GM10847 (cell line): Measurements from ENCODE around the gene MEIS1.

Experiments used
- POLR2A ChIP-seq: IDR thresholded peaks from 2 replicates; pipeline ENCODE4 v1.6.1; 2011; ENCODE audit not compliant: insufficient read length; ENCODE audit errors: extremely low read depth

MEIS1 gene

DNA sequence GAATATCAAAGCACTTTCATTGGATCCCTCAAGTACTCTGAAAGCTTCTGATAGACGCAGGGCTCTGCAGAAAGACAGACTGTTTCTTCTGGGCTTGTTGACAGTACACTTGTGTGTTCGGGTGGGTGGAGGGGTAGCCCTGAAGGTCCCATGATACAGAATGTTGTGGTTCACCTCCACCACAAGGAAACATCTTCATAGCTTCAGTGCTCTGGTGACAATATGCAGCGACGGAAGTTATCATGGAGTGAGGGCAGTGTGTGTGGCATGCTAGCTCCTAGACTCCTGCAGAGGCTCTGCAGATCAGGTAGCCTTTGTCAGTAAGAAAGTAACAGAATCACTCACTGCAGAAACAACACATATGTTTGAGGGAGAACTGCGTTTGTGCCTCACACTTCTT, 90.7 kb downstream of the MEIS1 start:
- no peak for TF ChIP-seq POLR2A

DNA sequence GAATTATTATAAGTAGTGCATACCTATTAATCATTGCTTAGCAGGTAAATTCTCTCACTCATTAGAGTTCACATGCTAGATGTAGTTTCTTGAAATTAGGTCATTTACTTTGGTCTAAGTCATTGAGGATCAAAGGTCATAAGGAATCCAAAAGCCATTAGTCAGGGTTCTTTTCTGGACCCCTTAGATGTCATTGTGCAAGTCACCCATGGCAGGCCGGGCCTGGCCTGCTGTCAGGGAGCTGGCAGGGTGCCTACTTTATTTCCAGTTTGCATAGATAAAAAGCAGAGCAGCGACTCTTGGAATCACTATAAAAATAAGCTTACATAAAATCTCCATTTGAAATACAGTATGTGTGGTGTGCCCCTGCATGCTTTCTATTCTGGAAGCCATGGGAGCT, 91.3 kb downstream of the MEIS1 start:
- TF ChIP-seq POLR2A, result no peak

DNA sequence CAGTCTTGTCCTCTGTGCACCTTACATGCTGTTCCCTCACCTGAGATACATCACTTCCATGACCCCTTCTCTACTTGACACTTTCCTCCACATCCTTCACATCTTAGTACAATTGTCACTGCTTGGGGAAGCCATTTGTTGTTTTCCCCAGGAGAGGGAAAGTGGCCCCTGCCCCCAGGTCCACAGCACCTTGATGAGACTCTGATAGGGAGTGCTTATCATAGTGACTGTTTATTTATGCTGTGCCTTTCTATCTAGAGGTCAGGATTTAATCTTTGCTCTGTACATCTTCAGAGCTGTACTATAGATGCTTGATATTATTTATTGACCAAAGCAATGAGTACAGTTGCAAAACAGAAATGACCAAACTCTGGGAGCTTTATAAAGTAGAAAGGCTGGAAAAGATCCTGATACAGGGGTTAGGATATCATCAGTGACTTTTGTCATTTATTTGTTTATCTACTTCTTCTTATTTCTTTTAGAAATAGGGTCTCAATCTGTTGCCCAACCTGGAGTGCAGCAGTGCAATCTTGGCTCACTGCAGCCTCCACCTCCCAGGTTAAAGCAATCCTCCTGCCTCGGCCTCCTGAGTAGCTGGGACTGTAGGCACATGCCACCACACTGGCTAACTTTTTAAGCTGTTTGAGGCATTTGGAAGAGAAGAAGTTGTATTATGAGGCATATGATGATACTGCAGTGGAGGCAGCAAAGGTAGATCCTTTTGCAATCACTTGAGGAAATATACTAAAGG, 94.2 kb downstream of the MEIS1 start:
- TF ChIP-seq POLR2A, result no peak

GRCh38 chr2:66530651-66531050, 95.7 kb downstream of the MEIS1 start:
- no peak for TF ChIP-seq POLR2A

DNA sequence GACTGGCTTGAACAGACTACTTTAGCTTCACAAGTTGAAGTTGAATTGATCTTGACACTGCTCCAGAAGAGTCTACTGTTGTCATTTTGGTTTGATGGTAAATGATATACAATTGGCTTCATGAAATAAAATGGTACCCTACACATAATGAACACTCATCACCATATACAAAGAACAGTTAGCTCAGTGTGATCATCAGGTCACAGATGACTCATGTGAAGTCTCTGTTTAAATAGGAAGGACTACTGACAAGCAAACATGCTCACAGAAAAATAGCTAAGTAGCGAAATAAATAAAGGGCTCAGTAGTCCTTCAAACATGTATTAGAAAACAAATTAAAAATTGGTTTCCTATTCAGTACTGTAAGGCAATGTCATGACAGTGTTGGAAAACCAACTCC, 96.2 kb downstream of the MEIS1 start:
- TF ChIP-seq POLR2A, result no peak

- TF ChIP-seq POLR2A, result no peak
These were observed 96.6 kb downstream of the MEIS1 start for GRCh38 chr2:66531567-66531966.

DNA sequence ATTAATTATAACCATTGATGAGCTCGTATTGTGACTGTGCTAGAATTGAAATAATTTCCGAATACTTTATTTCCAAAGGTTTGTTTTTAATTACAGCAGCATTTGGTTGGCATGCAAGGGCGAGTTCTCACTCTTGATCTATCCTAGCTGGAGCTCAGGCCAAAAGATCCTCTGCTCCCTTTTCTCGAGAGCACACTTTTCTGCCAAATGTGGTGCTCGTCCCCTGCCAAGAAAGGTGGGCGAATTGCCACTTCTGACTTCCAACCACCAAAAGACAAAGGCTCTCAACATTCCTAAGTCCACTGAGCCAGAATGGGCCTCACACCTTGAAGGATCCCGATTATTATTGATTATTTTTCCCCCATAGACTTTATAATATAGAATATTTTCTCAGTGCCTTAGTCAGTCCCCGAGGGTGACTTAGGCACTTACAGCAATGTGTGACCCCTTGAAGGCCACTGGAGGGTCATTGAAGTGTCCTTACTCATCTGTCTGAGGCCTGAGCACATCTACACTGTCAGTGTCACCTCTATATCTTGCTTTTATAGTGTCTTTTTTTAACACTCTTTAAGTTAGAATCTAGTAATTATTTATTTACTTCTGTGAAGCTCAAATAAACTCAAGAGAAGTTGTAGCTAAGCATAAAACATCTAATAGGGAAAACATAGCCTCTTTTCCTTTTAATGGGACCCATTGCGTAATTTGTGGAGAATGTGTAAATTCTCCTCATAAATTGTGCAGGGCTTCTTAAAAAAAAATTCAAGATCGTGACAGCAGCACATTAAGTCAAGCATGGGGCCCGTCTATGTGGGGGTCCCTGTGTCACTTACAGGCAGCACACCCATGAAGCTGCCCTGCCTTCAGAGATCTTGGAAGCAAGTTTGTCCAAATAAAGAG, 98.3 kb downstream of the MEIS1 start:
- TF ChIP-seq POLR2A, result no peak

DNA sequence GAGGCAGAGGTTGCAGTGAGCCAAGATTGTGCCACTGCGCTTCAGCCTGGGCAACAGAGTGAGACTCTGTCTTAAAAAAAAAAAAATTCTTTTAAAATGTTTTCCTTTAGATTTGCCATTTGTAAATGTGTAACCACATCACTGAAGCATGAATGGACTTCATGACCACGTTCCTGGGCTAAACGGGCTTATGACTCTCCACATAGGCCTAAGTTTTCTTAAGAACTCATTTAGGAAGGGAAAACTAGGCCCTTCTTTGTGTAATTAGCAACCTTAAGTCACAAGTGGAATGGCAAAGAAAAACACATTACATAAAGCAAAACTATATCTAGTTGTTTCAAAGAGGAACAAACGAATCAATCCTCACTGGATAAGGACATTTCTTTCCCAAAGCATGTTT, 99.5 kb downstream of the MEIS1 start:
- no peak for TF ChIP-seq POLR2A

- no peak for TF ChIP-seq POLR2A
These were observed 100.8 kb downstream of the MEIS1 start for GRCh38 chr2:66535574-66536289.

DNA sequence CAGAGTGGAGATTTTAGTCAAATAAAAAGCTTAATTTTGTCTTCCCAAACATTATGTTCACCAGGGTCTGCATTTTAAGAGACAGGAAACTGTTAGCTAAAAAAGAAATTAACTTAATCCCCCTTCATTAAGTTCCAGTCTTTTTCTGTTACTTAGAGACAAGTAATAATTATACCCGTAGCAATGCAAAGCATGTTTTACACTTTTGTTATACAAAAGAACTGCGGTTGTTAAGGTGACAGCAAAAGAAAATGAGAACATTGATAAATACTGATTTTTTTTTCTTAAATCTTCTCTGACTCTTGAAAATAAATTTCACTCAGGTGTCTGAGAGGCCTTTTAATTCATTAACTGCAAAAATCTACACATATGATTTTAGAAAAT, 101.4 kb downstream of the MEIS1 start:
- TF ChIP-seq POLR2A, result no peak

GRCh38 chr2:66536997-66537396, 102.1 kb downstream of the MEIS1 start:
- no peak for TF ChIP-seq POLR2A

DNA sequence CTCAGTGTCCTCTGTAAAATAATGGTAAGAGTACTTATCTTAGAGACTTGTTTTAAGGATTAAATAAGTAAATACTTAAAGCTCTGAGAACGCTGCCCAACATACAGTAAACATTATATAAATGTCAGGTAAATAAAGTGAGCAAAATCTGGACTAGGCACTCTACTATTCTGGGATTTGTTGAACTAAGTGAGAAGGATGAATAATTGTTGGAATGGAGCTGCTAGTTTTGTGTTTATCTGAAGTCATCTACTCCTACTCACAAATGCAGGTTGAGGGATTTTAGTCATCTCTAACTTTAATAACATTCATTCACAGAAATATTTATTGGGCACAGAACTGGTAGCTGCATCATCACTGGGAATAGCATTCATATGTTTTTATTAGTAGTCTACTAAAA, 103.4 kb downstream of the MEIS1 start:
- no peak for TF ChIP-seq POLR2A

DNA sequence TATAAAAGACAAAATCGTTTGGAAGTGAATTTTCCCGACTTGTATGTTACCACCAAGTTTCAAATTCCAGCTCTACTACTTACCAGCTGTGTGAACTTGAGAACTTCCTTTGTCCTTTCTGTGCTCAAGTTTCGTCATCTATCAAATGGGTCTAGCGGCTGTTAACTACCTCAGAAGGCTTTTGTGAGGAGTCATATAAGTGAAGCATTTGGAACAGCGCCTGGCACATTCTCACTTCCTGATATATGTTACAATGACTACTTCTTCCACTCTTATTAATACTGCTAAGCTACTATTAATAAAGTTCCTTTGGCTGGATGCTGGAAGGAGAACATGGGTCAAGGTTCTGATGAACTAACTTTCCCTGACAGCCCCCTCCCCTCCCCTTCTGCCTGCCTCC, 104.5 kb downstream of the MEIS1 start:
- TF ChIP-seq POLR2A, result no peak

GRCh38 chr2:66541646-66542045, 106.7 kb downstream of the MEIS1 start:
- no peak for TF ChIP-seq POLR2A

DNA sequence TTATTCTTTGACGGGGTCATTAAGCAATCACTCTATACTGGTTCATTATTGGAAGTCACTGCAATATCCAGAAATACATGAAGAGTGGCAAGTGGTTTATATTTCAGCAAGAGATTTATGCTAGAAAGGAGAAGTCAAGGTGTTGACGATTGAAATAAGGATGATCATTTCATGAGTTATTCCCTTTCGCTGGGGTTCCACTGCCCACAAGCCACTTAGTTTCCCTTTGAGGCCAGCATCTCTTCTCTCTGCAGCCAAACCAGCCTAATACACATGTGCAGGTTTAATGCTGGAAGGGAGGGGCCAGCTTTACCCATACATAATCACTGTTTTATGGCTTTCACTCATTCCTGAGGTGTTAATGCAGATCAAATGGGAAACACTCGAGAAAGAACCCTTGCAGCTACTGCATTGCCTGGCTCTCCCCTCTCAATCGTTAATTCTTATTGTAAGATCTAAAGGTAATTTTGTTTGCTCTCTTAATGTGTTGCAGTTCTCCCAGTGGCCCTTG, 108.4 kb downstream of the MEIS1 start:
- TF ChIP-seq POLR2A, result no peak
